H1 (cell line): ENCODE data around the gene PWWP3B. TPM values are rescaled to one million over a fixed set of nuclear protein-coding genes. Genes with fewer than 3 reads are reported as not detected.

Experiments used
- NANOG ChIP-seq: IDR thresholded peaks from 2 replicates; pipeline ENCODE4 v1.6.1; 2011; ENCODE audit warnings: low read length, low read depth, mild to moderate bottlenecking, inconsistent platforms; ENCODE audit not compliant: insufficient read depth, poor library complexity, severe bottlenecking
- polyA plus RNA-seq, 7 experiments: library from polyadenylated mRNA; depleted of rRNA in 3 of 7; stranded (reverse) in 5 of 7; unstranded in 2 of 7; fragments of >200 nt in 5 of 7; fragments of 200-250 nt in 2 of 7; gene quantifications; 1 replicate in 5 of 7; 2 replicates in 1 of 7; 4 replicates in 1 of 7; pipeline versions ENCODE4 v1.2.1 to v1.2.3, GENCODE V29; 2011 to 2013; ENCODE audit warnings: missing spikeins in 2 of 7, mixed read lengths in 2 of 7
- total RNA-seq: library from RNA; stranded (reverse); fragmentation: NEBNext Ultra II Directional; extraction: Animal tissue kit (Norgen Biotek cat#: 25700); gene quantifications from 2 replicates; pipeline ENCODE4 v1.2.1, GENCODE V29; 2021
- TF ChIP-seq, protein P1 (sequence below): IDR thresholded peaks from 2 replicates; pipeline ENCODE4 v1.6.1; 2012; ENCODE audit warnings: inconsistent platforms

Gene PWWP3B
- total and polyA plus RNA-seq, 2 of the 8 experiments (the other 6 are each of a cell fraction or from before 2014, with no cell fraction given): 0.15 to 0.61 TPM

DNA sequence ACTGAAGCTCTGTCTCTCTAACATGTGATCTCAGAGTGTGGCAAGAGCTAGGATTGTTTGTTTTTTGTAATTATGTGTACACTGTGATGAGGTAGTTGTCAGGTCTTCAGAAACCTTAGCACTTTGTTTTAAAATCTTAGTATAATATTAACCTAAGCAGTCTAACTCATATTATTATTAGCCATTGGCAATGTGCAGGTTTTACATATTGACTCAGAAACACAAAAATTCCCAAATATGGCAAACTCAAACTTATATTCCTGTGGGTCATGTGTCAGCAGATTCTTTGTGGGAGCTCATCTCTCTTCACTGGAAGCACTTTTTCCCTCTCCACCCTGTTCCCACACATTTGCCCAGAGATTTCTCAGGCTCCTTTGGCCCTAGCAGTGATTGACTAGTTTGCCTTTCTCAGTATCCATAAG, 8.2 kb upstream of the PWWP3B start (continued):
- TF ChIP-seq, protein P1, sequence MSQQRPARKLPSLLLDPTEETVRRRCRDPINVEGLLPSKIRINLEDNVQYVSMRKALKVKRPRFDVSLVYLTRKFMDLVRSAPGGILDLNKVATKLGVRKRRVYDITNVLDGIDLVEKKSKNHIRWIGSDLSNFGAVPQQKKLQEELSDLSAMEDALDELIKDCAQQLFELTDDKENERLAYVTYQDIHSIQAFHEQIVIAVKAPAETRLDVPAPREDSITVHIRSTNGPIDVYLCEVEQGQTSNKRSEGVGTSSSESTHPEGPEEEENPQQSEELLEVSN: no peak
- no peak for TF ChIP-seq NANOG
- TF ChIP-seq, all 59 proteins: peak for 0
